Ishikawa (cell line): ENCODE results near the gene THYN1.

Experiments used
- CEBPB ChIP-seq: IDR thresholded peaks from 2 replicates; pipeline ENCODE4 v1.6.1; 2012
- CREB1 ChIP-seq: IDR thresholded peaks from 2 replicates; pipeline ENCODE4 v1.6.1; 2012; ENCODE audit warnings: low read depth
- EGR1 ChIP-seq: IDR thresholded peaks from 2 replicates; pipeline ENCODE4 v1.6.1; 2012
- EP300 ChIP-seq: IDR thresholded peaks from 2 replicates; pipeline ENCODE4 v1.6.1; 2012; ENCODE audit warnings: borderline replicate concordance
- FOXM1 ChIP-seq: IDR thresholded peaks from 2 replicates; pipeline ENCODE4 v1.6.1; 2012; ENCODE audit warnings: low read depth, borderline replicate concordance
- NFIC ChIP-seq: IDR thresholded peaks from 2 replicates; pipeline ENCODE4 v1.6.1; 2012
- RAD21 ChIP-seq: IDR thresholded peaks from 2 replicates; pipeline ENCODE4 v1.6.1; 2012; ENCODE audit warnings: low read depth
- TAF1 ChIP-seq: IDR thresholded peaks from 2 replicates; pipeline ENCODE4 v1.6.1; 2012; ENCODE audit warnings: low read depth, mild to moderate bottlenecking
- TCF12 ChIP-seq: IDR thresholded peaks from 2 replicates; pipeline ENCODE4 v1.6.1; 2012; ENCODE audit warnings: low read depth
- TEAD4 ChIP-seq: IDR thresholded peaks from 2 replicates; pipeline ENCODE4 v1.6.1; 2012
- YY1 ChIP-seq: IDR thresholded peaks from 2 replicates; pipeline ENCODE4 v1.6.1; 2012; ENCODE audit warnings: low read depth
- ZBTB7A ChIP-seq: IDR thresholded peaks from 2 replicates; pipeline ENCODE4 v1.6.1; 2012; ENCODE audit warnings: low read depth
- TF ChIP-seq, protein P1 (sequence below): IDR thresholded peaks from 2 replicates; pipeline ENCODE4 v1.6.1; 2012
- TF ChIP-seq, protein P2 (sequence below): IDR thresholded peaks from 2 replicates; pipeline ENCODE4 v1.6.1; 2012
- TF ChIP-seq, protein P3 (sequence below): IDR thresholded peaks from 2 replicates; pipeline ENCODE4 v1.6.1; 2012; ENCODE audit warnings: low read depth, mild to moderate bottlenecking

Gene THYN1

DNA sequence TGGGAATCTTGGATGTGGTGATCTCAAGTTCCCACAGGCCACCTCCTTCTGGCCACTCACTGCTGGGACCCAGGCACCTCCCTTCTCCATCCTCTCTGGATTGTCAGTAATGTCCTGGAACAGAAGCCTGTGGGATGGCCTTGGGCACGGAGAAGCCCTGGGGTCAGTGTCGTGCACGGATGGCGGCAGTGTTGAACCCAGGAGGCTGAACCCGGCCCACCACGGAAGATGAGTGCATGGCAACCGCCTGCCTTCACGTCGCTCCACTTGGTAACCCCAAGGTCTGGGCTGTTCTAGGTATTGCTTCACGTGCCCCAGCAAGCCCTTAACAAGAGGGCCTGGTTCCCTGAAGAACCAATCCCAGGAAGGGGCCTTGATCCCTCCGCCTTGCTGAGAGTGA, 7.1 kb downstream of the THYN1 start:
- TF ChIP-seq CEBPB: no peak
- TF ChIP-seq, protein P1, sequence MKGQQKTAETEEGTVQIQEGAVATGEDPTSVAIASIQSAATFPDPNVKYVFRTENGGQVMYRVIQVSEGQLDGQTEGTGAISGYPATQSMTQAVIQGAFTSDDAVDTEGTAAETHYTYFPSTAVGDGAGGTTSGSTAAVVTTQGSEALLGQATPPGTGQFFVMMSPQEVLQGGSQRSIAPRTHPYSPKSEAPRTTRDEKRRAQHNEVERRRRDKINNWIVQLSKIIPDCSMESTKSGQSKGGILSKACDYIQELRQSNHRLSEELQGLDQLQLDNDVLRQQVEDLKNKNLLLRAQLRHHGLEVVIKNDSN: no peak
- TF ChIP-seq TAF1: no peak
- no peak for TF ChIP-seq RAD21
- no peak for TF ChIP-seq ZBTB7A
- TF ChIP-seq, protein P2, sequence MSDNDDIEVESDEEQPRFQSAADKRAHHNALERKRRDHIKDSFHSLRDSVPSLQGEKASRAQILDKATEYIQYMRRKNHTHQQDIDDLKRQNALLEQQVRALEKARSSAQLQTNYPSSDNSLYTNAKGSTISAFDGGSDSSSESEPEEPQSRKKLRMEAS: no peak
- no peak for TF ChIP-seq FOXM1
- no peak for TF ChIP-seq YY1

DNA sequence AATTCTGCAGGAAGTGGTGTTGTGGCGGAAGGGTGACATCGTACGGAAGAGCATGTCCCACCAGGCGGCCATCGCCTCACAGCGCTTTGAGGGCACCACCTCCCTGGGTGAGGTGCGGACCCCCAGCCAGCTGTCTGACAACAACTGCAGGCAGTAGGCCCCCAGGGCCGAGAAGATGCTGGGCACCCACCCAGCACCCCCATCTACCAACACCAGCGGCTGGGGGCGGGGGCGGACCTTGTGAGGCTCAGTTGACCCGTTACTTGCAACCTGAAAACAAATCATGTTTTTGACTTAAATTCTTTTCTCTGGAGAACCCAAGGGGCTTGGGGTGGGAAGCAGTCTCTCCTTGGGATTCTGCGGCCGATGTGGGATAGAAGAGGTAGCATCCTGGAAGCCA, 7.7 kb downstream of the THYN1 start:
- TF ChIP-seq, protein P1: no peak
- TF ChIP-seq TCF12: no peak
- TF ChIP-seq TEAD4: no peak
- TF ChIP-seq CEBPB: no peak
- TF ChIP-seq TAF1: no peak
- TF ChIP-seq, protein P2: no peak
- TF ChIP-seq EP300: no peak
- TF ChIP-seq EGR1: no peak
- no peak for TF ChIP-seq NFIC

DNA sequence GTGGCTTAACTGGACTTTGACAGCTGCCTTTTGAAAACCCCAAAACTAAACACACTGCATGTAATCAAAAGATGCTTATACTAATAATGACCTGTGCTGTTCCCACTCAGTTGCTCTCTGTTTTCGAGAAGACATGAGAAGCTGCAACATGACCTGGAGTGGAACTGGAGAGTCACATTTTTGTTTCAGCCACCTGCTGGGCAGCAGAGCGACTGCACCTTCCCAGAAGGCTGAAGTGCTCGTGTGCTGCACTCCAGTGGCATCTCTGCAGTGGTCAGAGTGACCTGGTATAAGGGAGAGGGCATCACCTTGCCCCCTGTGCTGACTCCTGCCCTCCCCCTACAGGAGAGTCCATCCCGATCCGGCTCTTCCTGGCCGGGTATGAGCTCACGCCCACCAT, 8.6 kb downstream of the THYN1 start:
- no peak for TF ChIP-seq FOXM1
- no peak for TF ChIP-seq EP300
- no peak for TF ChIP-seq TEAD4
- no peak for TF ChIP-seq TCF12
- TF ChIP-seq, protein P1: no peak

DNA sequence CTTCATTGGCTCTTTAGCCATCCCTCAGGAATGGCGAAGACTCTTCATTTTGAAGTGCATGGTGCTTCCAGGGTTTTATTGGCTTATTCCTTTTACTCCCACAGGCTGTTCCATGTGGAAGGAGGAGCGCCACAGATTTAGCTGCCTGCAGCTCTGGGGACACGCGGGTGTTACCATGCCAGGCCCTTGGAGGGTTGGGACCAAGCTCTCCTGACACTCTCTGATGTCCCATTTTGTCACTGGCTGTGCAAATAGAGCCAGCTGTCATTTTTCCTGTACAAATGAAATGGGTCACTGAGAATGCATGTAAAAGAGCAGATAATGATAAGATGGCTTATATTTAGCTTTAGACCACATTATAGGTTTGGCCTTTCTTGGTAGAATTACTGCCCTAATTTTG, 9.2 kb downstream of the THYN1 start:
- TF ChIP-seq TCF12 (no peak), FOXM1 (no peak), EP300 (no peak), EGR1 (no peak), YY1 (no peak), CREB1 (no peak), TAF1 (no peak), CEBPB (no peak), TEAD4 (no peak), RAD21 (no peak), ZBTB7A (no peak), NFIC (no peak)
- TF ChIP-seq, protein P2: no peak
- TF ChIP-seq, protein P1: no peak
- TF ChIP-seq, protein P3, sequence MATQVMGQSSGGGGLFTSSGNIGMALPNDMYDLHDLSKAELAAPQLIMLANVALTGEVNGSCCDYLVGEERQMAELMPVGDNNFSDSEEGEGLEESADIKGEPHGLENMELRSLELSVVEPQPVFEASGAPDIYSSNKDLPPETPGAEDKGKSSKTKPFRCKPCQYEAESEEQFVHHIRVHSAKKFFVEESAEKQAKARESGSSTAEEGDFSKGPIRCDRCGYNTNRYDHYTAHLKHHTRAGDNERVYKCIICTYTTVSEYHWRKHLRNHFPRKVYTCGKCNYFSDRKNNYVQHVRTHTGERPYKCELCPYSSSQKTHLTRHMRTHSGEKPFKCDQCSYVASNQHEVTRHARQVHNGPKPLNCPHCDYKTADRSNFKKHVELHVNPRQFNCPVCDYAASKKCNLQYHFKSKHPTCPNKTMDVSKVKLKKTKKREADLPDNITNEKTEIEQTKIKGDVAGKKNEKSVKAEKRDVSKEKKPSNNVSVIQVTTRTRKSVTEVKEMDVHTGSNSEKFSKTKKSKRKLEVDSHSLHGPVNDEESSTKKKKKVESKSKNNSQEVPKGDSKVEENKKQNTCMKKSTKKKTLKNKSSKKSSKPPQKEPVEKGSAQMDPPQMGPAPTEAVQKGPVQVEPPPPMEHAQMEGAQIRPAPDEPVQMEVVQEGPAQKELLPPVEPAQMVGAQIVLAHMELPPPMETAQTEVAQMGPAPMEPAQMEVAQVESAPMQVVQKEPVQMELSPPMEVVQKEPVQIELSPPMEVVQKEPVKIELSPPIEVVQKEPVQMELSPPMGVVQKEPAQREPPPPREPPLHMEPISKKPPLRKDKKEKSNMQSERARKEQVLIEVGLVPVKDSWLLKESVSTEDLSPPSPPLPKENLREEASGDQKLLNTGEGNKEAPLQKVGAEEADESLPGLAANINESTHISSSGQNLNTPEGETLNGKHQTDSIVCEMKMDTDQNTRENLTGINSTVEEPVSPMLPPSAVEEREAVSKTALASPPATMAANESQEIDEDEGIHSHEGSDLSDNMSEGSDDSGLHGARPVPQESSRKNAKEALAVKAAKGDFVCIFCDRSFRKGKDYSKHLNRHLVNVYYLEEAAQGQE: no peak

DNA sequence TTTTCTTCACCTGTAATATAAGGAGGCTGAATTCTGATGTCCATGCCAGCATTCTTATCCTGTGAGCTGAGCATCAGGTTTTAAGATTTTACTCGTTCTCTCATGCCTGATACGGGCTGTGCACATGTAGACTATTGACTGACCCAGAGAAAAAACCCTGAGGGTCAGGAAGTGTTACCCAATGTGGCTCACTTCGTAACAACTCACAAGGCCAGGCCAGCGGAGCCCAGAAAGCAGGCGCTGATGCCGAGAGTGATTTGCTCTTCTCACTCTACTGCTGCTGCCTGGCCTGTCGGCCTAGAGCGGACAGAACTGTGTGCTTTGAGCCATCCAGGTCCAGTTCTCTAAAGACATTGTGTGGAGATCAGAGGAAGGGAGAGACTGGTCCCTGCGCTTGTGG, 10.8 kb downstream of the THYN1 start:
- TF ChIP-seq TCF12 (no peak), ZBTB7A (no peak), EGR1 (no peak), EP300 (no peak), FOXM1 (no peak), TAF1 (no peak)
- TF ChIP-seq, protein P1: no peak
- TF ChIP-seq, protein P3: no peak
- TF ChIP-seq, protein P2: no peak
